ENCODE data around the gene ARID1A.

The ARID1A gene

GRCh38 chr1:26785611-26786436, 90.0 kb downstream of the ARID1A start:
- H3K4me3 ChIP-seq (ENCODE audit: low read depth, low read length) = peak overlapping the region; percentile 84
- TF ChIP-seq, protein P1, sequence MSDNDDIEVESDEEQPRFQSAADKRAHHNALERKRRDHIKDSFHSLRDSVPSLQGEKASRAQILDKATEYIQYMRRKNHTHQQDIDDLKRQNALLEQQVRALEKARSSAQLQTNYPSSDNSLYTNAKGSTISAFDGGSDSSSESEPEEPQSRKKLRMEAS (IDR thresholded peaks at IDR 0.05; ENCODE audit: low read depth, low read length) = no peak
- TF ChIP-seq MYC (IDR thresholded peaks at IDR 0.05; ENCODE audit: low read depth, low read length) = no peak
- no peak for TF ChIP-seq POLR2A (IDR thresholded peaks at IDR 0.05; ENCODE audit: extremely low read depth, insufficient read length)
- TF ChIP-seq, protein P2, sequence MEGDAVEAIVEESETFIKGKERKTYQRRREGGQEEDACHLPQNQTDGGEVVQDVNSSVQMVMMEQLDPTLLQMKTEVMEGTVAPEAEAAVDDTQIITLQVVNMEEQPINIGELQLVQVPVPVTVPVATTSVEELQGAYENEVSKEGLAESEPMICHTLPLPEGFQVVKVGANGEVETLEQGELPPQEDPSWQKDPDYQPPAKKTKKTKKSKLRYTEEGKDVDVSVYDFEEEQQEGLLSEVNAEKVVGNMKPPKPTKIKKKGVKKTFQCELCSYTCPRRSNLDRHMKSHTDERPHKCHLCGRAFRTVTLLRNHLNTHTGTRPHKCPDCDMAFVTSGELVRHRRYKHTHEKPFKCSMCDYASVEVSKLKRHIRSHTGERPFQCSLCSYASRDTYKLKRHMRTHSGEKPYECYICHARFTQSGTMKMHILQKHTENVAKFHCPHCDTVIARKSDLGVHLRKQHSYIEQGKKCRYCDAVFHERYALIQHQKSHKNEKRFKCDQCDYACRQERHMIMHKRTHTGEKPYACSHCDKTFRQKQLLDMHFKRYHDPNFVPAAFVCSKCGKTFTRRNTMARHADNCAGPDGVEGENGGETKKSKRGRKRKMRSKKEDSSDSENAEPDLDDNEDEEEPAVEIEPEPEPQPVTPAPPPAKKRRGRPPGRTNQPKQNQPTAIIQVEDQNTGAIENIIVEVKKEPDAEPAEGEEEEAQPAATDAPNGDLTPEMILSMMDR (IDR thresholded peaks at IDR 0.05; ENCODE audit: low read depth, low read length) = no peak
- DNase-seq (ENCODE audit: low read depth) = peak; percentile 65

- TF ChIP-seq POLR2A (IDR thresholded peaks at IDR 0.05; ENCODE audit: extremely low read depth, insufficient read length) = peak; percentile 63
- TF ChIP-seq, protein P1 (IDR thresholded peaks at IDR 0.05; ENCODE audit: low read depth, low read length) = peak; percentile 29; the same call in 1 of the 2 replicates
- TF ChIP-seq, protein P2 (IDR thresholded peaks at IDR 0.05; ENCODE audit: low read depth, low read length) = no peak
- TF ChIP-seq MYC (IDR thresholded peaks at IDR 0.05; ENCODE audit: low read depth, low read length) = peak; percentile 30; the same call in 1 of the 2 replicates
- peak overlapping the region; percentile 84 for H3K4me3 ChIP-seq (ENCODE audit: low read depth, low read length)
- DNase-seq (ENCODE audit: low read depth) = peak; percentile 94
Observed at GRCh38 chr1:26786437-26787380, 90.9 kb downstream of the ARID1A start.

DNA sequence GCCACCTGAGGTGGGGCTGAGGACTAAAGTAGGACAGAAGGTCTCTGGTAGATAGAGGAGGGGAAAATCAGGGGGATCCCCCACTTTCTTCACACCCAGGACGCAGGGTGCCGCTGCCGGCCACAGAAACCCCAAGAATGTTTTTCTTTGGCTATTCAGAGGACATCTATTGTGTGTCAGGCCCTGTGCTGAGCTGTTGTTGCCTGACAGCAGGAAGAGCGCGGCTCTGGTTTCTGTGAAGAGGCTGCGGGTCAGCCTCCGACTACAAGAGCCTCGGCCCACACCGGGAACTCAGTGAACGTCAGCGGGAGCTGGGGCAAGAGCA, 91.5 kb downstream of the ARID1A start:
- H3K4me3 ChIP-seq (ENCODE audit: low read depth, low read length) = peak overlapping the region; percentile 84
- TF ChIP-seq, protein P2 (IDR thresholded peaks at IDR 0.05; ENCODE audit: low read depth, low read length) = no peak
- TF ChIP-seq POLR2A (IDR thresholded peaks at IDR 0.05; ENCODE audit: extremely low read depth, insufficient read length) (peak; percentile 8), MYC (IDR thresholded peaks at IDR 0.05; ENCODE audit: low read depth, low read length) (no peak)
- TF ChIP-seq, protein P1 (IDR thresholded peaks at IDR 0.05; ENCODE audit: low read depth, low read length) = no peak
- no peak for DNase-seq (ENCODE audit: low read depth)

DNA sequence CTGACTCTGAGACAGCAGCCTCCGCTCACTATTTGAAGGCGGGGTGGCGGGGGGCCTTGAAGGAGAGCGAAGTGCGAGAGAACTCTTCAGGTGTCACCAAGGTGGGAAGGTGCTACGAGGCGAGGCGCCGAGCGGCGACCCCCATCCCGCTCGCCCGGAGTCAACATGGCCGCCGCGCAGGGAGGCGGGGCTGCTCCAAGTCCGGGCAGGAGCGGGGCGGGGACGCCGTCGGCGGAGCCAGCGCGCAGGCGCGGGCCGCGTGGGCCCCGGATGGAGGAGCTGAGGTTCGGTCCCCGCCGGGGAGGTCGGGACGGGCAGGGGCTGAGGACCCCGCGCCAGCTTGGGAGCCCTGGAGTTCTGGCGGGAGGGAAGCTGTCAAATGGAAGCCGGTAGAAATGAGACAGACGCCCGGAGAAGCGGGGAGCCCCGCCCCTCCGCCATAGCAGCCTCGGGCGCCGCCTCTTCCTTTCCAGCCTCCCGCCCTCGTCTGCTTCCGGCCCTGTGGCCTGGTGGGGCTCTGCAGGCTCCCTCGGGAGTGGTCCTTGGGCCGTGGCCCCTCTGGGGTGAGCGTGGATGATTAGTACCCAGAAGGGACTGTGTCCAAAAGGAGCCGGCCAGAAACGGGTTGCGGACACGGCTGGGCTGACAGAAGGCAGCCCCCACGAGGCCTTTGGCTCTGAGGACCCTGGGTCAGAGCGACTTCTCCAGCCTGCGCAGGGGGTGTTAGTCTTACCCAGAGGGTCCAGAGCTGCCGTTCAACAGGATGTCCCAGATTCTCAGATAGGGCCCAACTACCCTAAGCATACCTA, 92.1 kb downstream of the ARID1A start, which contains the start of gene PIGV:
TSS of gene PIGV (plus strand) at position 245 of the 809 bp plus-strand sequence. CDS start 2,866 bp downstream, outside the sequence.
- DNase-seq (ENCODE audit: low read depth) = peak; percentile 91
- TF ChIP-seq, protein P2 (IDR thresholded peaks at IDR 0.05; ENCODE audit: low read depth, low read length) = no peak
- TF ChIP-seq, protein P1 (IDR thresholded peaks at IDR 0.05; ENCODE audit: low read depth, low read length) = peak; percentile 52
- TF ChIP-seq MYC (IDR thresholded peaks at IDR 0.05; ENCODE audit: low read depth, low read length) = peak; percentile 41; the same call in 1 of the 2 replicates
- peak; percentile 82 for TF ChIP-seq POLR2A (IDR thresholded peaks at IDR 0.05; ENCODE audit: extremely low read depth, insufficient read length)
- H3K4me3 ChIP-seq (ENCODE audit: low read depth, low read length) = peak within 1 kb of the TSS; percentile 84

- H3K4me3 ChIP-seq (ENCODE audit: low read depth, low read length) = peak overlapping the region; percentile 84
- TF ChIP-seq POLR2A (IDR thresholded peaks at IDR 0.05; ENCODE audit: extremely low read depth, insufficient read length) = no peak
- 0 out of 2 replicates have a peak, but pooled peaks have one; percentile 2 for TF ChIP-seq MYC (IDR thresholded peaks at IDR 0.05; ENCODE audit: low read depth, low read length)
- DNase-seq (ENCODE audit: low read depth) = no peak
Observed at GRCh38 chr1:26788515-26788785, 92.6 kb downstream of the ARID1A start.
